ENCODE results near the gene ADCY2.

DNA sequence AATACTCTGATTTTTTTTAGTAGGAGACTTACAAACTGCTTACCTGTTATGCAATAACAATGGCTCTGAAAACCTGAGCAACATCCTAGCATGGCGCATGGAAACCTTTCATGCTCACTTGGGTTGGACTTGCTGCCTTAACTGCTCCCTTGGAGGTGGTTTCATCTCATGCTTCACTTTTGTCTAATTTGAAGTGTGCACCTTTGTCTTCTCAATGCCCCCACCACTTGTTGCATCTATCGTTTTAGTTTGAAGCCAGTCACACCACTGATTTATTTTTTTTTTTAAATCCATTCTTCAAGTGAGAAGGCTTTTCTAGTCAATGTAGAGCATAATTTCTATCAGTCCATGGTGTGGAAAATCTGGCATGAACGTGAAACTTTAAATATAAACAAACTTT lies 391.8 kb downstream of the ADCY2 start:
- TF ChIP-seq, protein P1, sequence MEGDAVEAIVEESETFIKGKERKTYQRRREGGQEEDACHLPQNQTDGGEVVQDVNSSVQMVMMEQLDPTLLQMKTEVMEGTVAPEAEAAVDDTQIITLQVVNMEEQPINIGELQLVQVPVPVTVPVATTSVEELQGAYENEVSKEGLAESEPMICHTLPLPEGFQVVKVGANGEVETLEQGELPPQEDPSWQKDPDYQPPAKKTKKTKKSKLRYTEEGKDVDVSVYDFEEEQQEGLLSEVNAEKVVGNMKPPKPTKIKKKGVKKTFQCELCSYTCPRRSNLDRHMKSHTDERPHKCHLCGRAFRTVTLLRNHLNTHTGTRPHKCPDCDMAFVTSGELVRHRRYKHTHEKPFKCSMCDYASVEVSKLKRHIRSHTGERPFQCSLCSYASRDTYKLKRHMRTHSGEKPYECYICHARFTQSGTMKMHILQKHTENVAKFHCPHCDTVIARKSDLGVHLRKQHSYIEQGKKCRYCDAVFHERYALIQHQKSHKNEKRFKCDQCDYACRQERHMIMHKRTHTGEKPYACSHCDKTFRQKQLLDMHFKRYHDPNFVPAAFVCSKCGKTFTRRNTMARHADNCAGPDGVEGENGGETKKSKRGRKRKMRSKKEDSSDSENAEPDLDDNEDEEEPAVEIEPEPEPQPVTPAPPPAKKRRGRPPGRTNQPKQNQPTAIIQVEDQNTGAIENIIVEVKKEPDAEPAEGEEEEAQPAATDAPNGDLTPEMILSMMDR (IDR thresholded peaks at IDR 0.05): no peak
- TF ChIP-seq POLR2A (IDR thresholded peaks at IDR 0.05): no peak

All from stomach (tissue), 4 donors.